Frontal cortex (tissue), 4 donors: ENCODE results near the gene PRKCH. TPM values are rescaled to one million over a fixed set of nuclear protein-coding genes. Genes with fewer than 3 reads are reported as not detected.

Experiments used
- DNase-seq, 2 donors: peaks; one replicate each; pipeline ENCODE4 v3.0.0; 2012; ENCODE audit warnings: low spot score in 2 of 2
- FAIRE-seq: peaks from 2 replicates; lab custom pipeline; 2012; peaks lifted over from hg19 to GRCh38; lab: Jason Lieb, UNC
- total RNA-seq: library from RNA; depleted of rRNA; stranded (reverse); fragments of >200 nt; gene quantifications from one replicate; pipeline ENCODE4 v1.2.3, GENCODE V29; 2014
- donor health status: control.
- donor health status: control.
- donor health status: control.

PRKCH gene
- total RNA-seq, 1 donor from 2014 or later: 21.6 TPM

DNA sequence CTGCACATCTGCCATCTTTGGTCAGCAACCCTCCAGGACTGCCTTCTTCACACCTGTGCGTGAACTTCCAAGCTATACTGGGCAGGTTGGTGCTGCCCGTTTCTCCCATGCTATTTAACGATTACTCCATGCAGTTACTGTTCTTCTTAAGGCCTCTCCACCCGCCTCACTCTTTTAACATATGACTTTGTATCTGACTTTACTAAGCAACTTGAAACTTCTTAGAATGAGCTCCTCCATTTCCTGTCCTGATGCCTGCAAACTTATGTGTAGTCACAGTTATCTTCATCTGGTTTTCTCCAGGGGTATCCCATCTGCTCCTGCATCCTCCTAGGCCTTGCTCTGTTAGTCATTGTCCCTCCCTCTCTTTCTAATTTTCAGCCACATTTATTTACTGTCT lies 35.7 kb downstream of the PRKCH start:
- no peak for DNase-seq
- FAIRE-seq: no peak

- no peak for FAIRE-seq
- no peak for DNase-seq
Measured at GRCh38 chr14:61358554-61359226, 37.3 kb downstream of the PRKCH start.

DNA sequence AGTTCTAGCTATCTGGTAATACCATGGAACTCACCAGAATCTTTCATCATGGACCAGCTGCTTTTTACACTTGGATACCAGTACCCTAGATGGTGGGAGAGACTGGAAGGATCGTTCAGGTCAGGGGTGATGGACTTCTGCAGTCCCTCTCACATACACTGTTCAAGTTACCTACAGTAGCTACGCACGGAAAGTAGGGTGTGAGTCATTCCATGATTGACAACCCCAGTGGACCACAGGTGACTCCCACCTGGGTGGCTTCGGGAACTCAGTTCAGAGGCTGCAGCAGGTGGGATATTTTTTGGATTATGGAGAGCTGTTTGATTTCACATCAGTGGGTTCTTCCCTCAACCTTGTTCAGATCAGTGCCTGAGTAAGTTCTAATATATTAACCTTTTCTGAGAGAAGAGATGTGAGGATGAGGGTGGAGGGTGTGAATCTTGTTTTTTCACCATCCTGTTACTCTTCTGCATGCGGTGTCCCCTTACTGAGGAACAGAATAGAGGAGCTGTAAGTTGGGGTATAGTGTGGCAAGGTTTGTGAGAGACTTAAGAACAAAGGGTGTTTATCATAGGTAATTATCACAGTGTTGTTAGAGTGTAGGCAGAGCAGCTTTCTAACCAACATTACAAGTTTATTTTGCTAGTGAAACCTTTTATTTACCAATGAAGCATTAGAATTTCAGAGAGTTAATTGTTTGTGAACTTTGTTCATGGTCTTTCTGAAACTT lies 39.6 kb downstream of the PRKCH start:
- DNase-seq: no peak
- FAIRE-seq: no peak

GRCh38 chr14:61362072-61362750 lies 40.8 kb downstream of the PRKCH start:
- FAIRE-seq (no peak), DNase-seq (no peak)

- FAIRE-seq: no peak
- no peak for DNase-seq
Measured at GRCh38 chr14:61364243-61364642, 42.9 kb downstream of the PRKCH start.

DNA sequence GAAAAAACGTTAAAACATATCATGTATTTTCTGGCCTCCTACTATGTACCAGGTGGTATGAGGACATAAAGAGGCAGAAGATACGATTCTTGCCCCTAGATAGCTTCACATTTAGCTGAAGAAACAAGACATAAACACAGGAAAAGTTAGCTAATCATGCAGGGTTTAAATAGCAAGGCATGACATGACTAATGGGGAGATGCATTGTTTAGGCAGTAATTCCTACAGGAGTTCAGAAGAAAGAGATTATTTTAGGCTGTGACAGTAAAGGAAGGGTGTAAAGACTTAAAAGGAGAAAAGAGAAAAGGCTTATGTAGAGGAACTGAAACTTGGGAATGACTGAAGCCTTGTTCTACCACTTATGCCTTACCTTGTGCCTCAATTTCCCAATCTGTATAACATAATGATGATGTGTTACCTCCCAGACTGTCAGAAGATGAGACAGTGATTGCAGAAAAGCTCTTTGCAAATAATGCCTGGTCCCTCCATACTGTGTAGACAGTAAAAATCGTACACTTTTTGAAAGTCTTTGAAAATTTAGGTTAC lies 44.4 kb downstream of the PRKCH start:
- no peak for DNase-seq
- no peak for FAIRE-seq

GRCh38 chr14:61368114-61368710 lies 46.8 kb downstream of the PRKCH start:
- FAIRE-seq (no peak), DNase-seq (no peak)

- DNase-seq (no peak), FAIRE-seq (no peak)
Measured at GRCh38 chr14:61368781-61369453, 47.5 kb downstream of the PRKCH start.

DNA sequence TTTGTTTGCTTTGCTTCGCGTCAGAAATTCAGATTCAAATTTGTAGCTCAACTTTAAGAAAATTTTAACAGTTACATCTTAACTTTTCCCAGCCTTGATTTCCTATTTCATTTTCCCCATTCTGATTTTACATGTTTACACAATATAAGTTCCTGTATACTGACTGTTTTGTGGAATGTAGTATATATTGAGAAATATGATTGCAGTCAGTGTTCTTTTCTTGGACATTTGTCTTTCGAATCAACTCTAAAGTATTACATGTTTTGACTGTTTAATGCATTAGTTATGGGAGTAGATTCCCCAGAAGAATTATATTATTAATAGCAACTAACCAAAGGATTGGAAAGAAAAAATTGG lies 48.1 kb downstream of the PRKCH start:
- FAIRE-seq (no peak), DNase-seq (no peak)

GRCh38 chr14:61372379-61372778 lies 51.0 kb downstream of the PRKCH start:
- no peak for DNase-seq
- FAIRE-seq: no peak

DNA sequence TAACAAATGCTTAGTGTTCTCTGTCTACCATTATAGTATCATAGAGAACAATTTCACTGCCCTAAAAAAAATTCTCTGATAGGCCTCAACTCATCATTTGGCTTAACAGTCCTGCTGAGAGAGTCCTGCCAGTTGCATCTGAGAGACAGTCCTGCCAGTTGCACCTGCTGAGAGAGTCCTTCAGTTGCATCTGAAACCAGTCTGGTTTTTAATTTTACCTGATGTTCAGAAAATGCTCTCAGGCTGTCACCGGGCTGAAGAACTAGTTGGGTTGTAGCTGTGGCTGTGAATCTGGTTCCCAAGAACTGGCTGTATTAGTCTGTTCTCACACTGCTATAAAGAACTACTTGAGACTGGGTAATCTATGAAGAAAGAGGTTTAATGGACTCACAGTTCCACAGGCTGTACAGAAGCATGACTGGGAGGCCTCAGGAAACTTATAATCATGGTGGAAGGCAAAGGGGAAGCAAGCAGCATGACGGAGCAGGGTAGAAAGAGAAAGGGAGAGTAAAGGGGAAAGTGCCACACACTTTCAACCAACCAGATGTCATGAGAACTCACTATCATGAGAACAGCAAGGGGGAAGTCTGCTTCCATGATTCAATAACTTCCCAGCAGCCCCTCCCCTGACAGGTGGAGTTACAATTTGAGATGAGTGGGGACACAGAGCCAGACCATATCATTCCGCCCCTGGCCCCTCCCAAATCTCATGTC lies 51.6 kb downstream of the PRKCH start:
- no peak for FAIRE-seq
- no peak for DNase-seq

DNA sequence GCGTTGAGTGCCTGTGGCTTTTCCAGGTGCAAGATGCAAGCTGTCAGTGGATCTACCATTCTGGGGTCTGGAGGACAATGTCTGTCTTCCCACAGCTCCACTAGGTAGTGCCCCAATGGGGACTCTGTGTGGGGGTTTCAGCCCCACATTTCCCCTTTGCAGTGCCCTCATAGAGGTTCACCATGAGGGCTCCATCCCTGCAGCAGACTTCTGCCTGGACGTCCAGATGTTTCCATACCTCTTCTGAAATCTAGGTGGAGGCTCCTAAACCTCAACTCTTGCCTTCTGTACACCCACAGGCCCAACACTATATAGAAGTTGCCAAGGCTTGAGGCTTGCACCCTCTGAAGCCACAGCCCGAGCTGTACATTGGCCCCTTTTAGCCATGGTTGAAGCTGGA lies 52.9 kb downstream of the PRKCH start:
- FAIRE-seq (no peak), DNase-seq (no peak)

DNA sequence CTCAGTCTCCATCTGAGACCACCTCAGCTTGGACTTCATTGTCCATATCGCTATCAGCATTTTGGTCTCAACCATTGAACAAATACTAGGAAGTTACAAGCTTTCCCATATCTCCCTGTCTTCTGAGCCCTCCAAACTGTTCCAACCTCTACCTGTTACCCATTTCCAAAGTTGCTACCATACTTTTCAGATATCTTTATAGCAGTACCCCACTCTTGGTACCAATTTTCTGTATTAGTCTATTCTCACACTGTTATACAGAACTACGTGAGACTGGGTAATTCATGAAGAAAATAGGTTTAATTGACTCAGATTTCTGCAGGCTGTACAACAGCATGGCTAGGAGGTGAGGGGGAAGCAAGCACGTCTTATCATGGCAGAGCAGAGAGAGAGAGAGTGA lies 53.8 kb downstream of the PRKCH start:
- FAIRE-seq (no peak), DNase-seq (no peak)

- no peak for DNase-seq
- FAIRE-seq: no peak
Measured at GRCh38 chr14:61376314-61376713, 54.9 kb downstream of the PRKCH start.

DNA sequence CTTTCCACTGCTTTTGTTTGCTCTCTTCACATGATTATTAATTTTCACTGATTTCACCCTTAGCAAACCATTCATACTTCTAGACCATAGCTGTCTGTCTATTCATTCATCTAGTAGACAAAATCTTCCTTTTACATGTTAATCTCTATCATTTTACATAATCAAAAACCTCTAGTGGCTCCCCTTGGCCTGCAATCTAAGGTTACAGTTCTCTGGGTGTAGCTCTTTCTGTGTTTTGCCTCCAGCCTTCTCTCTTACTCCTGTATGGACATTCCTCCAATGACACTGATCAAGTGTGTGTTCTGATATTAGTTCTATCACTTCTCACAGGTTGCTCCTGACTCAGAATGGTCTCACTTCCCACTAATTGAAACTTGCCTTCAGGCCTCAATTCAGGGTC lies 56.4 kb downstream of the PRKCH start:
- no peak for FAIRE-seq
- no peak for DNase-seq

DNA sequence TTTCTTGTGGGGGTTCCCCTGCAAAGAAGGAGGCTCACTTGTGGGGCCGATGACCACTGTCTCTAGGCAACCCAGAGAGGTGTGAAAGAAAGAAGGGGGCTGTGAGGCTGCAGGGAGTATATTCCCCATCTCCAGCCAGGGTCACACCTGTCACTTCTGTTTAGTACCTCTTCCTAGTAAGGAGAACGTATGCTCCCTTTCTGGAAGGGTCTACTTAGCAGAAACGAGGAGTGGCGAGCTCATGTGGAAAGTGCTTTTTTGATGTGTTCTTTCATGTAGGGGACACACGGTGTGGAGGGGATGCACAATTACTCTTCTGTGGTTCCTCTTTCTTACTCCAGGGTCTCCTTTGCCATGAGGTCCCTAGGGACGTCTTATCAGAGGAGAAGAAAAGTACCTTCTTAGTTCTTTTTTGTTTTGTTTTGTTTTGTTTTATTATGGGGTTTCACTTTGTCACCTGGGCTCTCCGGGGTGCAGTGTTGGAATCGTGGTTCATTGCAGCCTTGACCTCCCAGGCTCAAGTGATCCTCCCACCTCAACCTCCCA lies 58.3 kb downstream of the PRKCH start:
- FAIRE-seq (no peak), DNase-seq (no peak)

DNA sequence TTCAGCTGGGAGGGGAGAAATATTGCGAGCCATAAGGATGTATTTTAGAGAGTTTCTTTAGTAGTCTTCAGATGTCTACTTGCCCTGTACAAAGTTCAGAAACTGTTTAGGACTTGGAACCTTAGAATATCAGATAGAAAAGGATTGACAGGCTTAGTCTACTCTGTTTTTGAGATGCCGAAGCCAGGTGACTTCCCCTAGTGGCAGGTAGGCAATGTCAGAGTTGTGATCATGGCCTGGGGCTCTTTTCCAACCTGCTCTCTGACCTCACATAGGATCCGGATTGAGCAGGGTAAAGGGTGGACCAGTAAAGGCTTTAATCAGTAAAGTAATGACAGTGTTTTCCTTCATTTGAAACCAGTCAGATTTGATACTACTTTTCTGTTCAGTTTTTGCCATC lies 59.6 kb downstream of the PRKCH start:
- FAIRE-seq: no peak
- DNase-seq: no peak

GRCh38 chr14:61381553-61381952 lies 60.2 kb downstream of the PRKCH start:
- no peak for DNase-seq
- no peak for FAIRE-seq

DNA sequence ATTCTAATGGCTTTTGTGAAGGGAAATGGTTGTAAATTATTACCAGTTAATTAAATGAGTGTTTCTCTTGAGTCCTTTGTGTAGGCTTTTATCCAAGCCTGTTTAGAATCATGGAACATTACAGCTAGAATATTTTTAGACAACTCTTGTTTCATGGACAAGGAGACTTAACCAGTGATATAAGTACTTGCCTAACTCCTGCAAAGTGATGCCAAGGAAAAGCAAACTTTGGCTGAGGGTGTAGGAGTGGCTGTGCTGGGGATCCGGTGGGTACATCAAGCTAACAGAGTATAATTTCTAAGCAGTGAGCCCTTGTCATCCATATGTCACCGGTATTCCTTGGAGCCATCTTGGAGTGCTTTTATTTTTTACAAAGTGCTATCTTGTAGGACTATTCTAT lies 61.5 kb downstream of the PRKCH start:
- no peak for DNase-seq
- no peak for FAIRE-seq
